RWPE2 (cell line): Measurements from ENCODE around the gene BNIP3.
A peak's percentile ranks its signal among the peaks of the same experiment; 100 is the strongest.

ENCODE experiments used
- ATAC-seq: fragments of 200-7000 bp; cut with Tn5 transposase; 3 replicates; pipeline ENCODE4 v1.9.1; 2021; ENCODE audit warnings: low read depth
- DNase-seq: peaks from one replicate; pipeline ENCODE4 v3.0.0-alpha.2; 2020; ENCODE audit warnings: low spot score
- H3K27ac ChIP-seq: fragments of 450-650 bp; 2 replicates; pipeline ENCODE4 v1.5.1; 2017; ENCODE audit warnings: mild to moderate bottlenecking; ENCODE audit not compliant: poor library complexity, severe bottlenecking
- H3K27me3 ChIP-seq: fragments of 250-450 bp; sonication (Bioruptor Pico); 2 replicates; pipeline ENCODE4 v1.5.1; 2021; ENCODE audit warnings: mild to moderate bottlenecking, moderate library complexity; ENCODE audit not compliant: insufficient read depth, poor library complexity, severe bottlenecking
- H3K36me3 ChIP-seq: fragments of 250-450 bp; sonication (Bioruptor Pico); 2 replicates; pipeline ENCODE4 v1.5.1; 2020; ENCODE audit warnings: low read depth, mild to moderate bottlenecking, moderate library complexity
- H3K4me1 ChIP-seq: fragments of 250-450 bp; sonication (Bioruptor Pico); 2 replicates; pipeline ENCODE4 v1.5.1; 2021; ENCODE audit warnings: mild to moderate bottlenecking, moderate library complexity; ENCODE audit not compliant: insufficient read depth, poor library complexity, severe bottlenecking
- H3K4me3 ChIP-seq: fragments of 250-450 bp; sonication (Bioruptor Pico); 2 replicates; pipeline ENCODE4 v1.5.1; 2021; ENCODE audit warnings: mild to moderate bottlenecking, moderate library complexity; ENCODE audit not compliant: severe bottlenecking
- H3K9me3 ChIP-seq: fragments of 250-450 bp; sonication (Bioruptor Pico); 2 replicates; pipeline ENCODE4 v1.5.1; 2021; ENCODE audit warnings: mild to moderate bottlenecking, moderate library complexity; ENCODE audit not compliant: severe bottlenecking
- CTCF ChIP-seq: fragments of 450-650 bp; IDR thresholded peaks from one replicate; pipeline ENCODE4 v1.5.1; 2017; ENCODE audit warnings: mild to moderate bottlenecking, moderate library complexity; ENCODE audit not compliant: poor library complexity, severe bottlenecking

The BNIP3 gene

GRCh38 chr10:131933696-131934086, 48.0 kb downstream of the BNIP3 start:
- TF ChIP-seq CTCF: no peak
- H3K27me3 ChIP-seq: no peaks in the 10 kb centered on the region
- H3K9me3 ChIP-seq: no peaks in the 10 kb centered on the region
- peaks cover 55% of the 10 kb centered on the region for H3K36me3 ChIP-seq
- DNase-seq (no peak), ATAC-seq (no peak)
- no peaks in the 10 kb centered on the region for H3K4me1 ChIP-seq
- no peak overlapping the region for H3K27ac ChIP-seq
- H3K4me3 ChIP-seq: no peak overlapping the region

- ATAC-seq: no peak
Measured at GRCh38 chr10:131933016-131933695, 48.6 kb downstream of the BNIP3 start.

GRCh38 chr10:131931981-131932380, 49.7 kb downstream of the BNIP3 start:
- Histone ChIP-seq H3K4me3 (no peak overlapping the region), H3K9me3 (no peaks in the 10 kb centered on the region), H3K27ac (no peak overlapping the region), H3K36me3 (peaks cover 38% of the 10 kb centered on the region), H3K27me3 (no peaks in the 10 kb centered on the region), H3K4me1 (no peaks in the 10 kb centered on the region)
- no peak for ATAC-seq
- DNase-seq: peak; percentile 45
- TF ChIP-seq CTCF: no peak

More at GRCh38 chr10:131933016-131933695, 48.6 kb downstream of the BNIP3 start:
- no peak for TF ChIP-seq CTCF
- Histone ChIP-seq H3K4me3 (no peak overlapping the region), H3K9me3 (no peaks in the 10 kb centered on the region), H3K27ac (no peak overlapping the region), H3K27me3 (no peaks in the 10 kb centered on the region), H3K4me1 (no peaks in the 10 kb centered on the region), H3K36me3 (peaks cover 49% of the 10 kb centered on the region)
- DNase-seq: peak; percentile 25

- Histone ChIP-seq H3K27me3 (no peaks in the 10 kb centered on the region), H3K4me1 (no peaks in the 10 kb centered on the region), H3K36me3 (peaks cover 33% of the 10 kb centered on the region), H3K27ac (no peak overlapping the region), H3K4me3 (no peak overlapping the region), H3K9me3 (no peaks in the 10 kb centered on the region)
- ATAC-seq (no peak), DNase-seq (peak; percentile 33)
- TF ChIP-seq CTCF: no peak
Measured at GRCh38 chr10:131930586-131931330, 51.0 kb downstream of the BNIP3 start.

- TF ChIP-seq CTCF: no peak
- Histone ChIP-seq H3K9me3 (no peaks in the 10 kb centered on the region), H3K4me3 (no peak overlapping the region), H3K36me3 (peaks cover 33% of the 10 kb centered on the region), H3K4me1 (no peaks in the 10 kb centered on the region), H3K27me3 (no peaks in the 10 kb centered on the region), H3K27ac (no peak overlapping the region)
- ATAC-seq: no peak
- DNase-seq: no peak
Measured at GRCh38 chr10:131930150-131930549, 51.6 kb downstream of the BNIP3 start.
